KOPT-K1 (cell line): ENCODE results near the gene NME4.
"Not testable (repeated sequence)": the region's sequence is repeated elsewhere in the genome, so short reads cannot be mapped to it uniquely, and the experiment has no call there.

Experiments used
- H3K27ac ChIP-seq: fragments of 200-600 bp; sonication (generic); 2 replicates; pipeline ENCODE4 v1.5.1; 2016; ENCODE audit warnings: antibody characterized with exemption, mild to moderate bottlenecking, low read depth, low read length; ENCODE audit not compliant: poor library complexity, severe bottlenecking
- H3K36me3 ChIP-seq: fragments of 200-600 bp; sonication (generic); 2 replicates; pipeline ENCODE4 v1.5.1; 2017; ENCODE audit warnings: antibody characterized with exemption, mild to moderate bottlenecking, low read length, moderate library complexity; ENCODE audit not compliant: insufficient read depth
- H3K9me3 ChIP-seq: fragments of 200-600 bp; sonication (generic); 2 replicates; pipeline ENCODE4 v1.5.1; 2017; ENCODE audit warnings: antibody characterized with exemption, low read length, mild to moderate bottlenecking; ENCODE audit not compliant: insufficient read depth, poor library complexity, severe bottlenecking

NME4 gene

DNA sequence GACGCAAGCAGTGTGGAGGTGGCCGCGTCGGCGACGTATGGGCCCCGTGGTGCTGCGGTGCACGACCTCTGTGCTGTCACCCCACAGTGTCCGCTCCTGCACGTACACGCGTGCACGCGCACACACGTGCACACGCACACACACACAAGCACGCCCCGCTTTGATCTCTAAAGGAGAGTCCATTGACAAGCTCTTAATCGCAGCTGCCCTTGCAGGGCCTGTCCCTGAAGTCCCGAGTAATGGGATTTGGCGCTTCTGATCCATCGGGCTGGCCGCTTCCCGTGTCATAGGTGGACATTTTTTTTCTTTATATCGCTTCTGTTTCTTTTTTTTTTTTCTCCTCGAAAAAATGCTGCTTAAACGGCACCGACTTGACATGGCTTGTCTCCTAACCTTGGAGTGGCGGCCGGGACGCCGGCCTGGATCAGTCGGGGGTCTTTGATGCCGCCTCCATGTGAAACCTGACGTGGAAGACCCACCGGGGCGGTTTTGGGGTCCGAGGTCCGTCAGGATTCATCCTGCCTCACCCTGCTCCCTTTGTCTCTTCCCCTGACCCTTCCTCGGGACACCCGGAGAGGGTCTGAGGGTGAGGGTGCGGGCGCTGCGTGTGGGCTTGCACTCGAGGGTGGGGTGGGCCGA, 36.2 kb upstream of the NME4 start:
- H3K9me3 ChIP-seq = no peaks in the 10 kb centered on the region
- no peaks in the 10 kb centered on the region for H3K36me3 ChIP-seq
- H3K27ac ChIP-seq = no peak overlapping the region

DNA sequence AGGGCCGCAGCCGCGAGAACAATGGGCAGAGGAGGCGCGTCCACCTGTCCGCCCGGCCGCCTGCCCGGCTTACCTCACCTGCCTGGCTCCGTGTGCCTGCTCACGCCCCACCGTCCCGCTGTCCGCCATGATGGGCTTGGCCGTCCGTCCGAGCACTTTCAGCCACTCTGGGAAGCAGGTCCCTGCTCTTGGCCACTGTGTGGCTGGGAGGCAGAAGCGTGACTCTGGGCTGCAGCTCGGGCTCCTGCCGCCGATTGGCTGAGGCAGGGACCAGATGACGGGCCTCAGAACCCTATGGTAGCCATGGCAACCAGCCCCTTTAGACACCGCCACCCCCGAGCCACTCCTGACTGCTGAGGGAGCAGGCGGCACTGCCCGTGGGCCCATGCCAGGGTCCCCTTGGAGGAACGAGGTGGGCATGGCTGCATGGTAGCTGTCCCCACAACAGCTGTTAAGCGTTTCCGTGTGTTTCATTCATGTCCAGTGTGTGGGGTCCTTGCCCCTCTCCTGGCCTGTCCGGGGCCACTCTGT, 35.6 kb upstream of the NME4 start:
- no peak overlapping the region for H3K27ac ChIP-seq
- no peaks in the 10 kb centered on the region for H3K9me3 ChIP-seq
- H3K36me3 ChIP-seq = peaks cover 2% of the 10 kb centered on the region; the same call in 1 of the 2 replicates

DNA sequence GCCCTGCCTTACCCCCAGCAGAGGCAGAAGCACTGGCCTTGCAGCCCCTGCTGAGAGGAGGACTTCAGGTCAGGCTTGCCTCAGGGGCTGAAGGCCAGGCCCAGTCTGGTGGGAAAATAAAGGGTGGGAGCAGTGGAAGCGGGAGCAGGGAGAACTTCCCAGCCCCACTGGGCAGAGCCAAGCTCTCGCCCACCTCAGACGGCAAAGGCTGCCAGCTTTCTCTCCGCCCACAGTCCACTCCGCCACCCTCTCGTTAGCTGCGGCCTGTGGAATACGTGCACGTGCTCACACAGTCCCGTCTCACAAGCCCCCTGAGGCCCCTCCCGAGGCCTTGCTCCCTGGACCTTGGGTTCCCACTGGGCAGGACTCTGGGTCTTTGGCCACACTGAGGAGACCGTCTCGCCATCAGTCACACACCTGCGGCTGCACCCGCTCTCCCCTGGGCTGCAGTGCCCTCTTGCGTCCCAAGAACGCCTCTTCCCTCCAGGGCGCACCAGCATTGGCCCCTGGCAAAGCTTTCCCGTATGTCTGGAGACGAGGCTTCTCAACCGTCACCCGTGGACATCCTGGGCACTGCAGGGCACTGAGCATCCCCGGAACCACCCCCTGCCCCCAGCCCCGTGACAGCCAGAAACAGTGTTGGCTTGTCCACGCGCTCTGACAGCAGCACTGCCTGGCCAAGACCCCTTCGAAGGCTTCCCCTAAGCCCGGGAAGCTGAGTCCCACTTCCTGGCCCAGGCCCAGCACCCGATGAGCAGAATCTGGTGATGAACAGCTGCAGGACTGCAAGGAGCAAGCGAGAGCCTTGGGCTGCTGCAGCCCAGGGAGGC, 34.9 kb upstream of the NME4 start:
- Histone ChIP-seq H3K27ac (no peak overlapping the region), H3K9me3 (no peaks in the 10 kb centered on the region)

DNA sequence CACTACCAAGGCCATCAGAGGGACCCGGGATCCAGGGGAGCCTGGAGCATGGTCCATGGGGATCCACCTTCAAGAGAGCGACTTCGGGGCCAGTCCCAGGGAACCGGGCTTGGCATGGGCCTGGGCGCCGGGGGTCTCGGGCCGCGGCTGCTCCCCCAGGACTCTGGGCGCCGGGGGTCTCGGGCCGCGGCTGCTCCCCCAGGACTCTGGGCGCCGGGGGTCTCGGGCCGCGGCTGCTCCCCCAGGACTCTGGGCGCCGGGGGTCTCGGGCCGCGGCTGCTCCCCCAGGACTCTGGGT, 34.3 kb upstream of the NME4 start:
- H3K27ac ChIP-seq, H3K9me3 ChIP-seq: not testable (repeated sequence)
- H3K36me3 ChIP-seq = peaks cover 15% of the 10 kb centered on the region

More for the DNA sequence above, 34.9 kb upstream of the NME4 start:
- peaks cover 9% of the 10 kb centered on the region for H3K36me3 ChIP-seq

DNA sequence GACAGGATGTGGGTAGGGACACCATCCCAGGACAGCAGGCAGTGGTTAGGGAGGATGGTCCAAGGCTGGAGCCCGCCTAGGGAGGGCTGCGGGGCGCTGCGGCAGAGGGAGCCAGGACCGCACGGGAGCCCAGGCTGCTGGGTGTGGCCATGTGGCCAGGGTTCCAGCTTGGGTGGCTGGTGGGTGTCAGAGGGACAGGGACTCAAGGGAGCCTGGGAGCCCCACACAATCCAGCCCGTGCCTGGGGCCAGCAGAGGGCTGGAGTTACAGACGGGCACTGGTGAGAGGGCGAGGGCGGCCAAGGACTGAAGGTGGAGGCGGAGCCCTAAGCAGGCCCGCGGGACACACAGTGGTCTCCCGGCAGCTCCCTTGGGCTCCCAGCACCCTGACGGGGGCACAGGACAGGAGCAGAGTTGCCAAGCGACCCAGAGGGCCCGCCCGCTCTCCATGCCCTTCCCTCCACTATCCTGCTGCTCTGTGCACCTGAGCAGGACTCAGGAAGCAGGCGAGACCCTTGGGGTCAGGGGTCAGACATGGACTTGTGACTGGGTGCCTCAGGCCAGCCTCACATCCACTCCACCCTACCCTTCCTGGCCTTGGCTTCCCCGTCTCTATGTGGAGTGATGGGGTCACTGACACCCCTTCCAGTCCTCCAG, 33.8 kb upstream of the NME4 start:
- Histone ChIP-seq H3K27ac (no peak overlapping the region), H3K9me3 (no peaks in the 10 kb centered on the region)

DNA sequence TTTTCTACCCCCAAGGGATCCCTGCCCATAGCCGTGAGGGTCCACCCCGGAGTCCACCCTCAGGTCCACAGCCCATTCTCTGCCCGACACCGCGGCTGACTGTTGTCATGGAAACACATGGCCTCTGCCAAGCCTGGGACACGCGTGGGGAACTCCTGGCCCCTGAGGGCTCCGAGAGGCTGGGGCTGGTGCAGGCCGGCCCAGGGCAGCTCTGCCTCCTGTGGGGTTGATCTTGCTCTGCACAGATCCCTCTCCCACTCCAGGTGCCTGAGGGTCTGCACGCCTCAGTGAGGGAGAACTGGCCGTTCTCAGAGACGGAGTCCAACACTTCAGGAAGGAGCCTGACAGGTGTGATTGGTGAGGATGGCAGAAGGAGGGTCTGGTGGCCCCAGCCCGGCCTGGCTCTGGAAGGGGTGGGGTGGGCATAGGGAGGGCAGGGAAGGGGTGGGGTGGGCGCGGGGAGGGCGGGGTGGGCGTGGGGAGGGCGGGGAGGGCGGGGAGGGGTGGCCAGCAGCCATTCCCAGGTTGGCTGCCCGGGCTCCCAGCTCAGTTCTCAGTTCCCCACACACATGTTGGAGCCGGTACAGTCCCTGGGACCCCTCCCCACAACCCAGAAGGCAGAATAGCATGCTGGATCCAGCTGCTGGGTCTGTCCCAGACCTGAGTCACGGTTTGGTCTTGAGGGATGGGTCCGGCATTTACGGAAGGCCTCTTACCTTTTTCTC, 33.1 kb upstream of the NME4 start:
- no peak overlapping the region for H3K27ac ChIP-seq
- H3K9me3 ChIP-seq = no peaks in the 10 kb centered on the region
- peaks cover 28% of the 10 kb centered on the region for H3K36me3 ChIP-seq

More for the DNA sequence above, 33.8 kb upstream of the NME4 start:
- H3K36me3 ChIP-seq = peaks cover 21% of the 10 kb centered on the region

DNA sequence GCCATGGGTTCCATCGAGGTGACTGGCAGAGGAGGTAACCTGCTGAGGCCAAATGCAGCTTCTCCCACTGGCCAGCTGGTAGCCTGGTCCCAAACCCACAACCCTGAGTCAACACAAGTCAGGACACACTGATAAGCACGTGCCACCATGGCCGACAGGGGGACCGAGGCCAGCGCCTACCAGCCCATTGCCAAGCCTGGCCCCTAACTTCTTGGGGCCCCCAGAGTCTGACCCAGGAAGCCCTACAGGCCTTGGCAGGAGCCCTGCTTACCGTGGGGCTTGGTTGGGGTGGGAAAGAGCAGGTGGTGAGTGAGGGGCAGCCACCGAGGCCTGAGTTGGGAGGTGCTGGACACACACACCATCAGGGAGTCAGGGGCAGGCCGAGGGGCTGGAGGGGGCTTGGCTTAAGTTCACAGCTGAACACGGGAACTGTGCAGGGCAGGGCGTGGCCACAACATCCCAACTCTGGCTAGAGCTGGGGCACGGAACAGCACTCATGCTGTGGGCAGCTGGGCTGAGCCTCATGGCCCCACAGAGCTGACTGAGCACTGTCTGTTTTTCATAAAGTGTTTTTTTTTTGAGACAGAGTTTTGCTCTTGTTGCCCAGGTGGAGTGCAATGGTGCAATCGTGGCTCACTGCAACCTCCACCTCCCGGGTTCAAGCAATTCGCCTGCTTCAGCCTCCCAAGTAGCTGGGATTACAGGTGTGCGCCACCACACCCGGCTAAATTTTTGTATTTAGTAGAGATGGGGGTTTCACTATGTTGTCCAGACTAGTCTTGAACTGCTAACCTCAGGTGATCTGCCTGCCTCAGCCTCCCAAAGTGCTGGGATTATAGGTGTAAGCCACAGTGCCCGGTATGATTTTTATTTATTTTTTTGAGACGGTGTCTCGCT, 32.2 kb upstream of the NME4 start:
- H3K27ac ChIP-seq = no peak overlapping the region
- no peaks in the 10 kb centered on the region for H3K9me3 ChIP-seq
- H3K36me3 ChIP-seq = peaks cover 33% of the 10 kb centered on the region

DNA sequence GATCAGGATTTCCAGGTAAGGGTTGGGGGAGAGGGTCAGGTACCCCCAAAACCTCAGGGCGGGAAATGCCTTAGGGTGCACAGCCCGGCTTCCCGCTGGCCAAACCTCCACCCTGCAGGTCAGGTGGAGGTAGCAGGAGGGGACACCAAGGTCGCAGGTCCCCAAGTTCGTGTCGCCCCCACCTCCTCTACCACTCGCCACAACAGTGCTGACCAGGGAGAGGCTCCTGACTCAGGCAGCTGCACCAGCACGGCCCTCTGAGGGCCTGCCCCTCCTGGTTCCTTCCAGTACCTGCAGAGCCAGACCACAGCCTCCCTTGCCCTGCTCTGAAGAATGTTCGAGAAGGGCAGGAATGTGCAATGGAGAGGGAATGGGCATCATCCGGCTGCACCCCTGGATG, 30.5 kb upstream of the NME4 start:
- H3K9me3 ChIP-seq = no peaks in the 10 kb centered on the region
- peaks cover 33% of the 10 kb centered on the region for H3K36me3 ChIP-seq
- H3K27ac ChIP-seq = no peak overlapping the region

DNA sequence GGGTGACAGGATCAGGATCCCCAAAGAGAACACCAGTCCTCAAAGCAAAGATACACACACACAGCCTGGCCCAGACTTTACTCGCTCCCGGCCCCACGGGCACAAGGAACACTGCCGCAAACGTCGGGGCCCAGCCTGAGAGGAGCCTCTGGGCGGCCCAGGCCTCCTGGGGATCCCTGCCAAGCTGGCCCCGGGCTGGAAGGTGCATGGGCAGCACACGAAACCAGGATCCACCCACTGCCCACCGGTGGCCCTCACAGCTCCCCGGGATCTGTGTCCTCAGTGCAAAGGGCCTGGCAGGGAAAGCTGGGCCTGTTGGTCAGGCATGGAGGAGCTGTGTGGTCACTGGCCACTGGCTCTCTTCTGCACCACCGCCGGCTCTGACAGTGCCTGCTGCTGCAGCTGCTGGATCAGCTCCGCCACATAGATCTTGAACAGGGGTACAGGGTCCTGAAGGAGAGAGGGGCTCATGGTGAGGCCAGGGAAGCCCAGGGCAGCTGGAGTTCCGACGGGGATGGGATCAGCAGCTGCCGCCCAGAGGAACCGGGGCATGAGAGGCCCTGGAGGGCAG, 29.6 kb upstream of the NME4 start:
- Histone ChIP-seq H3K9me3 (no peaks in the 10 kb centered on the region), H3K36me3 (peaks cover 40% of the 10 kb centered on the region), H3K27ac (no peak overlapping the region)

DNA sequence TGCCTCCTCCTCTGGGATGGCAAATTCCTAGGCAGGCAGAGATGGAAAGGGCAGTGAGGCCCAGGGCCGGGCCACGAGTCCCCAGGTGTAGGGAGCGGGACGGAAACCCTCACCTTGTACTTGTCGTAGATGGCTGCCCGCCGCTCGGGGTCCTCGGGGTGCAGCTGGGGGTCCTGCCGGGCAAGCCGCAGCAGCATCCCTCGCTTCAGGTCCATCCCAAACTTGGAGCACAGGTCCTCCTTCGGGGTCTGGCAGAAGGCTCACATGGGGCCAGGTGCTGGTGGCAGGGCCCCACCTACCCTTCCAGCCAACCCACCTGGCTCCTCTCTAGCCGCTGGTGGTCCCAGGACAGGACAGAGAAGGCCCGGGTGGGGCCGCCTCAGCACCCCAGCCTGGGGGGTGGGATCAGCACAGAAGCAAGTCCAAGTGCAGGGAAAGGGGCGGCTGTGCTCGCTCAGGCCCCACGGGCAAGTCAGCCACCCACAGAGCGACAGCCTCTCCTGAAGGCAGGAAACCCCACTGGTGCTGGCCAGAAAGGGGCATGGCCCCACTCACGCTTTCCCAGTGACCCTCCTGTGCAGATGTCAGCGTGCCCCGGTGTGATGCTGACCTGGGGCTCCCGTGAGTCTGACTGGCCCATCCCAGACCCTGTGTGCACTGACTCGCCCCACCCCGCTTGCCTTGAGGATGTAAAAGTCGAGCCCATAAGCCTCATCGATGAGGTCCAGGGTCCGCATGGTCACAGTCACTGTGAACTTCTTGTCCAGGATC, 28.4 kb upstream of the NME4 start:
- Histone ChIP-seq H3K36me3 (peaks cover 51% of the 10 kb centered on the region), H3K9me3 (no peaks in the 10 kb centered on the region), H3K27ac (no peak overlapping the region)

DNA sequence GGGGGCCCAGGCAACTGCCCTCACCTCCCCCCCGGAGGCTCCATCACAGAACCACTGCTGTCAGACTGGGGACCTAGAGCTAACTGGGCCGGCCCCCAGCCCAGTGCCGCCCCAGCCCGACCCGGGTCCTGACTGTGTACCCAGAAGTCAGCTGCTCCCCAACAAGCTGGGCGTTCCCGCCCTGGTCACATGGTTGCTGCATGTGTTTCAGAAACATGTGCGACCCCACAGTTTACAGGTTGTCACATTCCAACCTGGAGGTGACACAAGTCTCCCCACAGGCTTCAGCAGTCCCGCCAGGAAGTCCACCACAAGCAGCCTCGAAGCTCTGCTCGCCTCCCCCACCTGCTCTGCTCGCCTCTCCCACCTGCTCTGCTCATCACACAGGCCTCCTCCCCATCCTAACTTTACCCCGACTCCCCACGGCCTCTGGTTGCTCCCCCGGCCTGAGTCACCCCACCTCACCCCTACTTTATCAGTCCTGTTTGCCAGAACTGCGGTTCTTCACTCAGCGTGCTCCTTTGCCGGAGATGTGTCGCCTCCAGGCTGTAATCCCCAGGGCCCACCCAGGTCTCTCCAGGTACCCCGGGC, 27.6 kb upstream of the NME4 start:
- Histone ChIP-seq H3K27ac (no peak overlapping the region), H3K36me3 (peaks cover 59% of the 10 kb centered on the region), H3K9me3 (no peaks in the 10 kb centered on the region)

DNA sequence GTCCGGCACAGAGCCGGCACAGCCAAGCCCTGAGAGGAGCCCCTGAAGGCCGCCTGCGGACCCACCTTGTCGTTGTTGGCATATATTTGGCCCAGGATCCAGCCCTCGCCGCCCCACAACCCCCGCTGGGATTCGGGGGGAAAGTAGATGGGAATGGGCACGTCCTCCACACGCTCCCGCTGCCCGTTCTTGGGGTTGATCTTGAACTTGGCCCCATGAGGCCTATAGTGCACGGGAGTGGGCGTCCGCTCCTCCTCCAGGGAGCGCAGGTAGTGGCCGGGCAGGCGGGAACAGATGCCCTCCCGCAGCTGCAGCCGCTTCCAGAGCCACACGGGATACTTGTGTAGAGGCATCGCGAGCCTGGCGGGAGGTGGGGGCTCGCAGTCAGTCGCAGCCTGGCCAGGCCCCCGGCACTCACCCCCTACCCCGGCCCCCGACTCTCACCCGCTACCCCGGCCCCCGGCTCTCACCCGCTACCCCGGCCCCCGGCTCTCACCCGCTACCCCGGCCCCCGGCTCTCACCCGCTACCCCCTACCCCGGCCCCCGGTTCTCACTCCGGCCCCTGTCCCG, 27.0 kb upstream of the NME4 start:
- H3K36me3 ChIP-seq = peaks cover 64% of the 10 kb centered on the region
- H3K27ac ChIP-seq = no peak overlapping the region
- H3K9me3 ChIP-seq = no peaks in the 10 kb centered on the region

DNA sequence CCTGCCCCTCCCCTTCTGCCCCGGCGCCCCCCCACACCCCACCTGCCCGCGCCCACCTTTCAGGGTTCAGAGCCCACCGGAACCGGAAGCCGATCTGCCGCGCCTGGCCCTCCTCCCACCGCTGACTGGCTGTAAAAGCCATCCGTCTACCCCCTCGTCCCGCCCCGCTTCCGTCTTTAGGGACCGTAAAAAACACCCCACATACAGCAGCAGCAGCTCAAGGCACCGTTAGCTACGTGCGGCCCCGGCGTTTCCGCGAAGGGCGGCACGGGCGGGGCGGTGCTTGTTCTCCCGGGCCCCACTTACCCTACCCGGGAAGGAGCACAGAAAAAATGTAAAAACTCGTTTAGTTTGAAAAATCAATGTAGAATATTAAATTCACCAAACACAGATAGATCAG, 26.6 kb upstream of the NME4 start, which contains the start of gene MRPL28:
MRPL28 (minus strand) TSS at position 96 of the 400 bp plus-strand sequence. CDS start 320 bp downstream, outside the sequence.
- Histone ChIP-seq H3K27ac (peak within 1 kb of the TSS; percentile 52), H3K36me3 (peaks cover 67% of the 10 kb centered on the region)

More for the DNA sequence above, 26.6 kb upstream of the NME4 start, which contains the start of gene MRPL28:
- no peaks in the 10 kb centered on the region for H3K9me3 ChIP-seq
